ENCODE results near the gene TRIM42. TPM values are rescaled to one million over a fixed set of nuclear protein-coding genes. Genes with fewer than 3 reads are reported as not detected.

TRIM42 gene
- total and polyA plus RNA-seq, 9 of the 15 experiments (the other 6 are each of a cell fraction or from before 2014, with no cell fraction given): not detected

DNA sequence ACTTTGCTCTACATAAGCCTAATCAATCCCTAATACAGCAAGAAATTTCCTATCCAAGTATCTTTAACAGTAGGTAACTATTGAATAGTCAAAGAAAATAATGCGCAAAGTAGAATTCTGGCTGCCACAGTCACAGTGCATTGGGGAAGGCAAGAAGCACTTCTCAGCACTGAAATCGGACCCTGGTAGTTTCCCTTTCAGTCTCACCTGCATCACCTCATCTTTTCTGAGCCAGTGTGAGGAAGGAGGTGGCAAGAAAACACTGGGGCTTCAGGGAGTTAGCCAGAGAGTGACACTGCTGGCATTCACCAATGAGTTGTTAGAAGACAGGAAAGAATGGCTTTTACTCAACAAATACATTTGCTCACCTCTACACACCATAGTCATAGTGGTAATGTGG, 8.3 kb downstream of the TRIM42 start (continued):
- TF ChIP-seq SREBF1 (IDR thresholded peaks at IDR 0.05; ENCODE audit: borderline replicate concordance, low read depth, low read length) (no peak), FOS (IDR thresholded peaks at IDR 0.05; ENCODE audit: extremely low read depth, insufficient read length) (no peak), KAT8 (IDR thresholded peaks at IDR 0.05; ENCODE audit: low read depth) (no peak), HDAC2 (IDR thresholded peaks at IDR 0.05) (no peak), NCOA2 (IDR thresholded peaks at IDR 0.05; ENCODE audit: partially characterized antibody in 2 of 2) (no peak), XRCC4 (IDR thresholded peaks at IDR 0.05; ENCODE audit: extremely low read depth, insufficient read depth, insufficient read length) (no peak), POLR2A (conservative IDR thresholded peaks at IDR 0.05) (no peak)
- TF ChIP-seq, protein P1, sequence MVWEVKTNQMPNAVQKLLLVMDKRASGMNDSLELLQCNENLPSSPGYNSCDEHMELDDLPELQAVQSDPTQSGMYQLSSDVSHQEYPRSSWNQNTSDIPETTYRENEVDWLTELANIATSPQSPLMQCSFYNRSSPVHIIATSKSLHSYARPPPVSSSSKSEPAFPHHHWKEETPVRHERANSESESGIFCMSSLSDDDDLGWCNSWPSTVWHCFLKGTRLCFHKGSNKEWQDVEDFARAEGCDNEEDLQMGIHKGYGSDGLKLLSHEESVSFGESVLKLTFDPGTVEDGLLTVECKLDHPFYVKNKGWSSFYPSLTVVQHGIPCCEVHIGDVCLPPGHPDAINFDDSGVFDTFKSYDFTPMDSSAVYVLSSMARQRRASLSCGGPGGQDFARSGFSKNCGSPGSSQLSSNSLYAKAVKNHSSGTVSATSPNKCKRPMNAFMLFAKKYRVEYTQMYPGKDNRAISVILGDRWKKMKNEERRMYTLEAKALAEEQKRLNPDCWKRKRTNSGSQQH (CRISPR knock-in tag; IDR thresholded peaks at IDR 0.05): no peak

DNA sequence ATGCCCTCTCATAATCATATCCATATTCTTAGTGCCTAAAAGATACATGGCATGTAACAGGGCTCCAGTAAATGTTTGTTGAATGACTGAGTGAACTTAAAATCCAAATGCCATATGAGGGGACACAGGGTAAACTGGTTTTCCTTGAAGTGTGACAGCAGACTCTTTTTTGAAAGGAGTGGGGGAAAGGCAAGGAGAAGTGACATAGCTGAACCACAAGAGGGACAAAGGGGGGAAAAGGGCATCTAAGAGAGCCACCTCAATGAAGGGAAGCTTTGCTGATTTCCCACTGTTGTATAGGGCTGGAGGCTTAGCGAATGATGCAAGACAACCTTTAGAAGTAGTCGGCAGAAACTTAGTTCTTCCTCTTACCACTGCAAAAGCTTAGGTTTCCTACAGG, 9.1 kb downstream of the TRIM42 start:
- Histone ChIP-seq H3K36me3 (ENCODE audit: control insufficient read depth, insufficient read depth, low read length) (no peaks in the 10 kb centered on the region; the same call in 2 of the 3 replicates), H2AFZ (ENCODE audit: low read depth, low read length) (no peak overlapping the region), H3K9me1 (ENCODE audit: control insufficient read depth, insufficient read depth, low read length) (no peaks in the 10 kb centered on the region), H4K20me1 (replicated peaks; ENCODE audit: control insufficient read depth, insufficient read depth, low read length) (no peaks in the 10 kb centered on the region), H3K27me3 (ENCODE audit: control insufficient read depth in 2 of 2, insufficient read depth in 2 of 2, low read length in 2 of 2) (peaks cover 5 to 12% of the 10 kb centered on the region in 2 experiments; a peak in 3 of 5 replicates), H3K79me2 (ENCODE audit: control insufficient read depth, insufficient read depth, low read length) (no peaks in the 10 kb centered on the region), H3K9ac (ENCODE audit: insufficient read depth in 1 of 2, low read depth in 2 of 2, low read length in 2 of 2) (no peak overlapping the region), H3K9me3 (replicated peaks; ENCODE audit: control insufficient read depth, insufficient read depth, low read depth, low read length) (no peaks in the 10 kb centered on the region), H3K4me2 (ENCODE audit: insufficient read depth, low read length) (no peak overlapping the region), H3K27ac (ENCODE audit: extremely low read depth, low read depth, low read length) (no peak overlapping the region), H3K4me3 (no peak overlapping the region), H3K4me1 (replicated peaks in 1 of 2; ENCODE audit: control insufficient read depth in 2 of 2, insufficient read depth in 2 of 2, low read length in 2 of 2) (no peaks in the 10 kb centered on the region)
- intact Hi-C loops (cut with micrococcal nuclease): no loop called here
- BruUV-seq (replicated peaks): no TSS peak
- DNase-seq (ENCODE audit: extremely low read depth in 1 of 4, low spot score in 3 of 4) (no peak), FAIRE-seq (no peak), ATAC-seq (no peak)
- TF ChIP-seq JUNB (CRISPR knock-in tag; conservative IDR thresholded peaks at IDR 0.05): no peak
- POLR2A ChIA-PET: no interaction called here
- CTCF ChIA-PET (ENCODE audit: low intra/inter-chr PET ratio): no interaction called here
- in situ Hi-C loops (cut with MboI): no loop called here
- 0% methylated on average over 2 of the region's 2 CpGs for WGBS (ENCODE audit: insufficient coverage, low coverage, missing lambda C conversion rate)

Data from K562 (cell line).